AG09319 (cell line): Measurements from ENCODE around the gene DNAJC30.
A peak's percentile ranks its signal among the peaks of the same experiment; 100 is the strongest.
"Not testable (repeated sequence)": the region's sequence is repeated elsewhere in the genome, so short reads cannot be mapped to it uniquely, and the experiment has no call there.

ENCODE experiments used
- DNase-seq: peaks from one replicate; pipeline ENCODE4 v3.0.0-alpha.2; 2010; ENCODE audit warnings: low read depth; ENCODE audit errors: extremely low read depth
- TF ChIP-seq, protein P1 (sequence below): IDR thresholded peaks from 2 replicates; pipeline ENCODE4 v1.5.1; 2011; ENCODE audit warnings: low read depth, mild to moderate bottlenecking, inconsistent platforms, low read length, moderate library complexity

DNAJC30 gene

DNA sequence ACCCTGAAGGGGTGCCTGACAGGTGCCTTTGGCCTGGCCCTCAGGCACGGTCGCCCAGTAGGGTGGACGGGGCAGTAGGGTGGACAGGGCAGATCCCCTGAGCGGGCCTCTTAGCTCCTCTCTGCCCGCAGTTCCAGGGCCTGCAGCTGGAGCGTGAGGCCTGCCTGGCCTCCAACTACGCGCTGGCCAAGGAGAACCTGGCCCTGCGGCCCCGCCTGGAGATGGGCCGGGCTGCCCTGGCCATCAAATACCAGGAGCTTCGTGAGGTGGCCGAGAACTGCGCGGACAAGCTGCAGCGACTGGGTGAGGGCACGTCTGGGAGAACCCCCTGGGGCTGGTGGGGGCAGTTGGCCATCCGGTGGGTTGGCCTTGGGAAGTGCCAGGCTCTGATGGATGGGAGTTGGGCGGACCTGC lies 14.0 kb downstream of the DNAJC30 start:
- TF ChIP-seq, protein P1, sequence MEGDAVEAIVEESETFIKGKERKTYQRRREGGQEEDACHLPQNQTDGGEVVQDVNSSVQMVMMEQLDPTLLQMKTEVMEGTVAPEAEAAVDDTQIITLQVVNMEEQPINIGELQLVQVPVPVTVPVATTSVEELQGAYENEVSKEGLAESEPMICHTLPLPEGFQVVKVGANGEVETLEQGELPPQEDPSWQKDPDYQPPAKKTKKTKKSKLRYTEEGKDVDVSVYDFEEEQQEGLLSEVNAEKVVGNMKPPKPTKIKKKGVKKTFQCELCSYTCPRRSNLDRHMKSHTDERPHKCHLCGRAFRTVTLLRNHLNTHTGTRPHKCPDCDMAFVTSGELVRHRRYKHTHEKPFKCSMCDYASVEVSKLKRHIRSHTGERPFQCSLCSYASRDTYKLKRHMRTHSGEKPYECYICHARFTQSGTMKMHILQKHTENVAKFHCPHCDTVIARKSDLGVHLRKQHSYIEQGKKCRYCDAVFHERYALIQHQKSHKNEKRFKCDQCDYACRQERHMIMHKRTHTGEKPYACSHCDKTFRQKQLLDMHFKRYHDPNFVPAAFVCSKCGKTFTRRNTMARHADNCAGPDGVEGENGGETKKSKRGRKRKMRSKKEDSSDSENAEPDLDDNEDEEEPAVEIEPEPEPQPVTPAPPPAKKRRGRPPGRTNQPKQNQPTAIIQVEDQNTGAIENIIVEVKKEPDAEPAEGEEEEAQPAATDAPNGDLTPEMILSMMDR, result no peak
- DNase-seq, result no peak

DNA sequence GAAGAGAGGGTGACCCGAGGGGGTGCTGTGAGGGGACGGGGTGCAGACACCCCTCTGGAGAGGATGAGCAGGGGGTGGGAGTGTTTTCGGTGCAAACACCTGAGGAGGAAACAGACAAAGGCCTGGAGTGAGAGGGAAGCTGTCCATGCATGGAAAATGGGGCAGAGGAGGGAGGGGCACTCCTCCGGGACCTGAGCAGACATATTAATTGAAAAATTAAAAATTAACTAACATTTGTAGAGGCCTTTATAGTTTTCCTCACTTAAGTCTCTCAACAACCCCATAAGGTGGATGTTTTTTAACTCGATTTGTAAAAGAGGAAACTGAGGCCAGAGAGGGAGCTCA lies 14.4 kb downstream of the DNAJC30 start:
- TF ChIP-seq, protein P1, result no peak

DNA sequence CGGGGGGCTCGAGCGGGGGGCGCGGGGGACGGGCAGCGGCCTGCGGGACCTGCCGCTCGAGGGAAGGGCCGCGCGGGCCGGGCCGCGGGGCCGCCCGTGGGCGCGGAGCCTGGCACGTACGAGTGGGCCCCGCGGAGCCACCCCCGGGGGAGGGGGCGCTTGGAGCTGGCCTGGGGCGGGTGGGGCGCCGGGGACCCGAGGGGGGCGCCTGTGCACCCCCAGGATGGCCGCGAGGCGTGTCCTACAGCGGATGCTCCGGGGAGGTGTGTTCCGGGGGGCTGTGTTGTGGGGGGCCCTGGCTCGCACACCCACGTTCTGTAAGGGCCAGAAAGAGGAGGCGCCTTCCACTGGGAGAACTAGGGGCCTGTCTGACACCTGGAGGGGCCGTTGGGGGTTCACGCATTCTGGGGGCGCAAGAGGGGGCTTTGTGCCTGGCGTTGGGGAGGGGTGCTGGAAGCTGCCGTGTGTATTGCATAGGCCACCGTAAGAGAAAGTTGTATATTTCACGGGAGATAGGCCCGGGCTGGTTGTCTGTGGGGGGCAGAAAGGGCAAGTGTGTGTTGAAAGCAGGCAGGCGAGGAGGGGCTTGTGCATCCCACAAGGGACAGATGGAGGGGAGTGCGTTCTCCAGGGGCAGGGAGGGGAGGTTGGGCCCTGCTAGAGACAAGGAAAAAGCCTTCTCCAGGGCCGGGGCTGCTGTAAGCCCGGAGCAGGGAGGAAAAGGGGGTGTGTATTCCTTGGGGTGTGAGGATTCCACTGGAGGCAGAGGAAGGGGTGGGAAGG lies 15.0 kb downstream of the DNAJC30 start:
- no peak for DNase-seq

More for the DNA sequence above, 14.4 kb downstream of the DNAJC30 start:
- no peak for DNase-seq

DNA sequence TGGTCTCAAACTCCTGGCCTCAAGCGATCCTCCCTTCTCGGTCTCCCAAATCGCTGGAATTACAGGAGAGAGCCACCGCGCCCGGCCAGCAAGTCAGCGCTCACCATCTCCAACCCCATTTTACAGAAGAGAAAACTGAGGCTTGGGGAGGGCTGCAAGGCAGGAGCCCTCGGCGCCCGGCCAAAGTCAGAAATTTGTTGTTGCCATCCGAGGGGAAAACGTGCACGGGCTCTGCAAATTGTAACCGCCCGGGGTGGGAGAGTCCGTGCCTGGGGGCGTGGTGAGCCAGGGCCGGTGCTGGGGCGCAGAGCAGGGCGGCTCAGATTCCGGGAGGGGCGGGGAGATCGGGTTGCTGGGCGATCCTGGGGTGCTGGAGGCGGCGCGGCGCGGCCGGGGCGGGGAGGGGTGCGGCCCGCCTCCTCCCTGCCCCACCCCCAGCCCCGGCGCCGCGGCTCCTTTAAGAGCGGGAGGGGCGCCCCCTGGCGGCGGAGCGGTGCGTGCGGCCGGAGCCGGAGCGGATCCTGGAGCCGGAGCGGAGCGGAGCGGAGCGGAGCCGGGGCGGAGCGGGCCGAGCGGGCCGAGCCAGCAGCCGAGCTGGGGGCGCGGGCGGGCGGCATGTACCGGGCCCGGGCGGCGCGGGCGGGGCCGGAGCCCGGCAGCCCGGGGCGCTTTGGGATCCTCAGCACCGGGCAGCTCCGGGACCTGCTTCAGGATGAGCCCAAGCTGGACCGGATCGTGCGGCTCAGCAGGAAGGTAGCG lies 15.7 kb downstream of the DNAJC30 start, which contains the start of gene VPS37D:
Gene VPS37D, plus strand, starts transcription at position 488 of the 759 bp plus-strand sequence. Its CDS starts 128 bp downstream, at position 616.
- TF ChIP-seq, protein P1, result peak; percentile 48

More for the DNA sequence above, 15.0 kb downstream of the DNAJC30 start:
- TF ChIP-seq, protein P1, result no peak

DNA sequence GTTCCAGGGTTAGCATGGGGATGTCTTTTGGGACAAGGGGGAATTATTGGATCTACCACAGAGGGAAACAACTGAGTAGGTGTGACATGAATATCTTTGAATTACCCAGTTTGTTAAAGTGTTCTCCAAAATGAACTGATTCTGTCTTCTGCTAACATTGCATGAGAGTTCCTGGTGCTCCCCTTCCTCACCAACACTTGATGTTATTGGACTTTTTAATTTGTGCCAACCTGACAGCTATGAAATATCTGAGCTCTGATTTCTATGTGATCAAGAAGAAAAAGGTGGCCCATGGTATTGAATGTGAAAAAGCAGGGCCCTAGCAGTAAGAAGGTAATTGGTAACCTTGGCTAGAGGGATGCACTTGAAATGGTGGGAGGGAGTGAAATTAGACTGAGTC lies 20.2 kb downstream of the DNAJC30 start:
- TF ChIP-seq, protein P1, result no peak
- no peak for DNase-seq

More for the DNA sequence above, 15.7 kb downstream of the DNAJC30 start, which contains the start of gene VPS37D:
- DNase-seq, result peak; percentile 71

DNA sequence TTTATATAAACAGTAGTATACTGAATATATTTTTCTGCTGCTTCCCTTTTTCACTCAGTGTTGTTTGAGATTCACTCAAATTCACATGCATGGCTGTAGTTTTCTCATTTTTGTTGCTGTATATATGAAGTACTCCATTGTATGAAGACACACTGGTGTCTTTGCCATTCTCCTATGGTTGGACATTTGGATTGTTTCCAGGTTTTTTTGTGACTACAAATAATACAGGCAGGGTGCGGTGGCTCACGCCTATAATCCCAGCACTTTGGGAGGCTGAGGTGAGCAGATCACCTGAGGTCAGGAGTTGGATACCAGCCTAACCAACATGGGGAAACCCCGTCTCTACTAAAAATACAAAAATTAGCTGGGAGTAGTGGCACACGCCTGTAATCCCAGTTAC lies 22.7 kb downstream of the DNAJC30 start:
- not testable (repeated sequence) for DNase-seq

DNA sequence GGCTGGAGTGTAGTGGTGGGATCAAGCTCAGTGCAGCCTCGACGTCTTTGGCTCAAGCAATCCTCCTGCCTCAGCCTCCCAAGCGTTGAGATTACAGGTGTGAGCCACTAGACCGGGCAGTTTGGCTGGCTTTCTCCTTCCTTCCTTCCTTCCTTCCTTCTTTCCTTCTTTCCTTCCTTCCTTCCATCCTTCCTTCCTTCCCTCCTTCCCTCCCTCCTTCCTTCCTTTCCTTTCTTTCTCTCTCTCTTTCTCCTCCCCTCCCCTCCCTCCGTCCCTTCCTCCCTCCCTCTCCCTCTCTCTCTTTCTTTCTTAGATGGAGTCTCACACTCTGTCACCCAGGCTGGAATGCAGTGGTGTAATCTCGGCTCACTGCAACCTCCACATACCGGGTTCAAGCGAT lies 23.3 kb downstream of the DNAJC30 start:
- TF ChIP-seq, protein P1, result no peak
- DNase-seq, result no peak

DNA sequence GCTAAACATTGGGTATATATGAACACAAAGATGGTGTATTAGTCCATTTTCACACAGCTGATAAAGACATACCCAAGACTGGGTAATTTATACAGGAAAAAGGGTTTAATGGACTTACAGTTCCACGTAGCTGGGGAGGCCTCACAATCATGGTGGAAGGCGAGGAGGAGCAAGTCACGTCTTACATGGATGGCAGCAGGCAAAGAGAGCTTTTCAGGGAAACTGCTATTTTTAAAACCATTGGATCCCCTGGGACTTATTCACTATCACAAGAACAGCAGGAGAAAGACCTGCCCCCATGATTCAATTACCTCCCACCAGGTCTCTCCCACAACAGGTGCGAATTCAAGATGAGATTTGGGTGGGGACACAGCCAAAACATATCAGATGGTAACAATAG lies 27.9 kb downstream of the DNAJC30 start:
- not testable (repeated sequence) for DNase-seq
